ENCODE results near the gene MOB2.

GRCh38 chr11:1421291-1421690 is 65.3 kb downstream of the MOB2 start:
- TF ChIP-seq CTCF (IDR thresholded peaks at IDR 0.05; ENCODE audit: insufficient read depth, low read depth, low read length) (no peak), EZH2 (IDR thresholded peaks at IDR 0.05; ENCODE audit: insufficient read depth, low read length) (no peak)
